HG02759 (cell line): ENCODE results near the gene GLI3.

ENCODE experiments used
- ATAC-seq: cut with Tn5 transposase; IDR thresholded peaks from one replicate; pipeline ENCODE4 v1.9.1; 2021; ENCODE audit warnings: mild to moderate bottlenecking, moderate library complexity; ENCODE audit not compliant: unreplicated experiment

The GLI3 gene

GRCh38 chr7:42012313-42012712, 224.7 kb downstream of the GLI3 start:
- no peak for ATAC-seq

- ATAC-seq, result no peak
Measured at GRCh38 chr7:42011846-42012245, 225.2 kb downstream of the GLI3 start.

- no peak for ATAC-seq
Measured at GRCh38 chr7:42010751-42011150, 226.3 kb downstream of the GLI3 start.

GRCh38 chr7:42006801-42007513, 230.1 kb downstream of the GLI3 start:
- no peak for ATAC-seq

- no peak for ATAC-seq
Measured at GRCh38 chr7:42002654-42003053, 234.4 kb downstream of the GLI3 start.

- ATAC-seq, result no peak
Measured at GRCh38 chr7:41999736-42000283, 237.2 kb downstream of the GLI3 start.

GRCh38 chr7:41998041-41998440, 239.0 kb downstream of the GLI3 start:
- ATAC-seq, result no peak

- ATAC-seq, result no peak
Measured at GRCh38 chr7:41997151-41997550, 239.9 kb downstream of the GLI3 start.

- ATAC-seq, result no peak
Measured at GRCh38 chr7:41996381-41997035, 240.5 kb downstream of the GLI3 start.

- no peak for ATAC-seq
Measured at GRCh38 chr7:41995632-41996271, 241.3 kb downstream of the GLI3 start.

- no peak for ATAC-seq
Measured at GRCh38 chr7:41994746-41995110, 242.3 kb downstream of the GLI3 start.

GRCh38 chr7:41994036-41994745, 242.8 kb downstream of the GLI3 start:
- no peak for ATAC-seq

- ATAC-seq, result no peak
Measured at GRCh38 chr7:41992881-41993867, 243.8 kb downstream of the GLI3 start.

GRCh38 chr7:41984888-41985287, 252.1 kb downstream of the GLI3 start:
- ATAC-seq, result no peak

- ATAC-seq, result no peak
Measured at GRCh38 chr7:41981046-41982040, 255.7 kb downstream of the GLI3 start.

GRCh38 chr7:41979834-41980307, 257.1 kb downstream of the GLI3 start:
- no peak for ATAC-seq

- no peak for ATAC-seq
Measured at GRCh38 chr7:41978858-41979257, 258.2 kb downstream of the GLI3 start.

- ATAC-seq, result no peak
Measured at GRCh38 chr7:41977661-41978060, 259.3 kb downstream of the GLI3 start.

- ATAC-seq, result no peak
Measured at GRCh38 chr7:41977151-41977651, 259.8 kb downstream of the GLI3 start.
